Fibroblast of skin of right biceps (primary cell): Measurements from ENCODE around the gene APCDD1.
"Not testable (repeated sequence)": the region's sequence is repeated elsewhere in the genome, so short reads cannot be mapped to it uniquely, and the experiment has no call there.

ENCODE experiments used
- DNase-seq: peaks from one replicate; pipeline ENCODE4 v3.0.0-alpha.2; 2013

APCDD1 gene

GRCh38 chr18:10533111-10533510, 78.7 kb downstream of the APCDD1 start:
- DNase-seq, result no peak

GRCh38 chr18:10536280-10536679, 81.8 kb downstream of the APCDD1 start:
- DNase-seq, result peak; percentile 57

- no peak for DNase-seq
Measured at GRCh38 chr18:10537765-10538164, 83.3 kb downstream of the APCDD1 start.

DNA sequence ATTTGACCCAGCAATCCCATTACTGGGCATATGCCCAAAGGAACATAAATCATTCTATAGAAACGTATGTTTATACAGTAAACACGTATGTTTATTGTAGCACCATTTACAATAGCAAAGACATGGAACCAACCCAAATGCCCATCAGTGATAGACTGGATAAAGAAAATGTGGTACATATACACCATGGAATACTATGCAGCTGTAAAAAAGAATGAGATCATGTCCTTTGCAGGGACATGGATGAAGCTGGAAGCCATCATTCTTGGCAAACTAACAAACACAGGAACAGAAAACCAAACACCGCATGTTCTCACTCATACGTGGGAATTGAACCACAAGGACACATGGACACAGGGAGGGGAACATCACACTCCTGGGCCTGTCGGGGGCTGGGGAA, 84.7 kb downstream of the APCDD1 start:
- not testable (repeated sequence) for DNase-seq
